HCT116 (cell line): ENCODE measurements around the gene GIGYF1.

Experiments used
- CBX3 ChIP-seq: IDR thresholded peaks from 2 replicates; pipeline ENCODE4 v1.6.1; 2012; ENCODE audit warnings: low read depth
- EGR1 ChIP-seq: IDR thresholded peaks from 2 replicates; pipeline ENCODE4 v1.6.1; 2012; ENCODE audit warnings: low read depth
- ELF1 ChIP-seq: IDR thresholded peaks from 2 replicates; pipeline ENCODE4 v1.6.1; 2012; ENCODE audit warnings: low read depth, borderline replicate concordance
- EZH2 ChIP-seq: fragments of 200-600 bp; sonication (generic); IDR thresholded peaks from 2 replicates; pipeline ENCODE4 v1.6.1; 2017; ENCODE audit warnings: antibody characterized with exemption, mixed run types
- POLR2A ChIP-seq: IDR thresholded peaks from 2 replicates; pipeline ENCODE4 v1.7.0; 2011; ENCODE audit warnings: borderline replicate concordance; ENCODE audit not compliant: insufficient read depth, insufficient read length; ENCODE audit errors: extremely low read depth
- RAD21 ChIP-seq: IDR thresholded peaks from 2 replicates; pipeline ENCODE4 v1.6.1; 2012; ENCODE audit warnings: low read depth, mild to moderate bottlenecking
- TF ChIP-seq, protein P1 (sequence below): IDR thresholded peaks from 2 replicates; pipeline ENCODE4 v1.6.1; 2012
- TF ChIP-seq, protein P2 (sequence below), 3 experiments: fragments of 200-600 bp in 1 of 3; sonication (generic) in 1 of 3; IDR thresholded peaks in 2 of 3; conservative IDR thresholded peaks in 1 of 3; 2 replicates each; pipeline ENCODE4 v1.5.1; 2012 to 2017; ENCODE audit warnings: low read depth in 2 of 3, low read length in 2 of 3, antibody characterized with exemption in 1 of 3, borderline replicate concordance in 1 of 3, control low read depth in 1 of 3, mild to moderate bottlenecking in 1 of 3, mixed read lengths in 1 of 3, mixed run types in 1 of 3, moderate library complexity in 1 of 3; ENCODE audit not compliant: insufficient read depth in 1 of 3

GRCh38 chr7:100706672-100707311, 12.7 kb upstream of the GIGYF1 start:
- no peak for TF ChIP-seq CBX3
- TF ChIP-seq POLR2A = no peak
- TF ChIP-seq, protein P1, sequence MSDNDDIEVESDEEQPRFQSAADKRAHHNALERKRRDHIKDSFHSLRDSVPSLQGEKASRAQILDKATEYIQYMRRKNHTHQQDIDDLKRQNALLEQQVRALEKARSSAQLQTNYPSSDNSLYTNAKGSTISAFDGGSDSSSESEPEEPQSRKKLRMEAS = no peak
- TF ChIP-seq EZH2 = no peak
- TF ChIP-seq, protein P2, sequence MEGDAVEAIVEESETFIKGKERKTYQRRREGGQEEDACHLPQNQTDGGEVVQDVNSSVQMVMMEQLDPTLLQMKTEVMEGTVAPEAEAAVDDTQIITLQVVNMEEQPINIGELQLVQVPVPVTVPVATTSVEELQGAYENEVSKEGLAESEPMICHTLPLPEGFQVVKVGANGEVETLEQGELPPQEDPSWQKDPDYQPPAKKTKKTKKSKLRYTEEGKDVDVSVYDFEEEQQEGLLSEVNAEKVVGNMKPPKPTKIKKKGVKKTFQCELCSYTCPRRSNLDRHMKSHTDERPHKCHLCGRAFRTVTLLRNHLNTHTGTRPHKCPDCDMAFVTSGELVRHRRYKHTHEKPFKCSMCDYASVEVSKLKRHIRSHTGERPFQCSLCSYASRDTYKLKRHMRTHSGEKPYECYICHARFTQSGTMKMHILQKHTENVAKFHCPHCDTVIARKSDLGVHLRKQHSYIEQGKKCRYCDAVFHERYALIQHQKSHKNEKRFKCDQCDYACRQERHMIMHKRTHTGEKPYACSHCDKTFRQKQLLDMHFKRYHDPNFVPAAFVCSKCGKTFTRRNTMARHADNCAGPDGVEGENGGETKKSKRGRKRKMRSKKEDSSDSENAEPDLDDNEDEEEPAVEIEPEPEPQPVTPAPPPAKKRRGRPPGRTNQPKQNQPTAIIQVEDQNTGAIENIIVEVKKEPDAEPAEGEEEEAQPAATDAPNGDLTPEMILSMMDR (IDR thresholded peaks at IDR 0.05 in 2 of 3, conservative IDR thresholded peaks at IDR 0.05 in 1 of 3; ENCODE audit: borderline replicate concordance in 1 of 3, insufficient read depth in 1 of 3, low read depth in 2 of 3, low read length in 2 of 3) = no peak
- no peak for TF ChIP-seq ELF1
- TF ChIP-seq EGR1 = no peak
- TF ChIP-seq RAD21 = no peak
